ENCODE measurements around the gene CD151.

Gene CD151

DNA sequence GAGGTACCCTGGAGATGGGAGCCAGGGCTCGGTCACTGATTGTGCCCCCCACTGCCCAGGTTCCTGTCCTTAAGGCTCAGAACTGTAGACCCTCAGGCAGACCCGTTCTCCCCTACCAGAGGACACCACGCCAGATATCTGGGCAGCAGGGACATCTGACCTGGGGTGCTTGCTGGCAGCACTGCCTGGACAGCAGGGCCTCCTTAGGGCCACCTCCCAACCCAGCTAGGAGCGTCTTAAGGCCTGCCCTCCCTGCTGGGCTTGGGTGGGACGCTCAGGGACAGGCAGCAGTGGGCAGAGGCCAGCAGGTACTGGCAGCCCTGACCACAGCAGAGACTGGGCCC lies 6.5 kb downstream of the CD151 start:
- no peak for DNase-seq (ENCODE audit: low read depth)
- TF ChIP-seq, protein P1, sequence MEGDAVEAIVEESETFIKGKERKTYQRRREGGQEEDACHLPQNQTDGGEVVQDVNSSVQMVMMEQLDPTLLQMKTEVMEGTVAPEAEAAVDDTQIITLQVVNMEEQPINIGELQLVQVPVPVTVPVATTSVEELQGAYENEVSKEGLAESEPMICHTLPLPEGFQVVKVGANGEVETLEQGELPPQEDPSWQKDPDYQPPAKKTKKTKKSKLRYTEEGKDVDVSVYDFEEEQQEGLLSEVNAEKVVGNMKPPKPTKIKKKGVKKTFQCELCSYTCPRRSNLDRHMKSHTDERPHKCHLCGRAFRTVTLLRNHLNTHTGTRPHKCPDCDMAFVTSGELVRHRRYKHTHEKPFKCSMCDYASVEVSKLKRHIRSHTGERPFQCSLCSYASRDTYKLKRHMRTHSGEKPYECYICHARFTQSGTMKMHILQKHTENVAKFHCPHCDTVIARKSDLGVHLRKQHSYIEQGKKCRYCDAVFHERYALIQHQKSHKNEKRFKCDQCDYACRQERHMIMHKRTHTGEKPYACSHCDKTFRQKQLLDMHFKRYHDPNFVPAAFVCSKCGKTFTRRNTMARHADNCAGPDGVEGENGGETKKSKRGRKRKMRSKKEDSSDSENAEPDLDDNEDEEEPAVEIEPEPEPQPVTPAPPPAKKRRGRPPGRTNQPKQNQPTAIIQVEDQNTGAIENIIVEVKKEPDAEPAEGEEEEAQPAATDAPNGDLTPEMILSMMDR (conservative IDR thresholded peaks at IDR 0.05; ENCODE audit: control insufficient read depth, insufficient read depth, low read depth, low read length): no peak
- H3K4me3 ChIP-seq (ENCODE audit: control insufficient read depth, low read depth, low read length): no peak overlapping the region

DNA sequence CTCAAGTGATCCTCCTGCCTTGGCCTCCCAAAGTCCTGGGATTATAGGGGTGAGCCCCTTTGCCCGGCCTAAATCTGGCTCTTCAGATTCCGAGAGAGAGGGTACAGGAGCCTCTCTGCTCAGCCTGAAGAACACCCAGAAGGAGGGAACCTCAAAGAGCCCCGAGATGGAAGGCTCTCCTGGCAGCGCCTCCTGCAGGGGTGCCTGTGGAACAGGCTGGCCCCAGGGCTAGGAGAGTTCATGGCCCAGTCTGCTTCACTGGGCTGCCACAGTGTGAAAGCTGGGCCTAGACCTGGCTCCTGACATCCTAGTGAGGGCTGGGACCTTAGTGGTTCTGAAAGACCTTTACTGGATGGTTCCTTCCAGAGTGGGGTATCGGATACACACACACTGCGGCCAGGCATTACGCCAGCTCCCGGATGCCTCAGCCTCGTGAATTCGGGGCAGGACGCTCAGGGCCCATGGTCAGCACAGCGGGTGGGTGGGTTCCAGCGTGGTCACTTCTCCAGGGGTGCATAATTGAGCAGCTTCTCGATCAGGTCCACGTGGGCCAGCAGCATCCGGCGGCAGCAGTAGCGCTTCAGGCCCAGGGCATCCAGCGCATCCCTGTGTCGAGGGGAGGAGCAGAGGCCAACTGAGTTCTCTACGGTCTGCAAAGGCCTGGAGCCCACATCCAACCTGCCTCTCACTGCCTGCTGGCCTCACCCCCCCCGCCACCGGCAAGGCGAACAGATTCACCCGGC lies 7.3 kb downstream of the CD151 start:
- peak overlapping the region; percentile 94 for H3K4me3 ChIP-seq (ENCODE audit: control insufficient read depth, low read depth, low read length)
- TF ChIP-seq, protein P1 (conservative IDR thresholded peaks at IDR 0.05; ENCODE audit: control insufficient read depth, insufficient read depth, low read depth, low read length): peak; percentile 52
- DNase-seq (ENCODE audit: low read depth): no peak

DNA sequence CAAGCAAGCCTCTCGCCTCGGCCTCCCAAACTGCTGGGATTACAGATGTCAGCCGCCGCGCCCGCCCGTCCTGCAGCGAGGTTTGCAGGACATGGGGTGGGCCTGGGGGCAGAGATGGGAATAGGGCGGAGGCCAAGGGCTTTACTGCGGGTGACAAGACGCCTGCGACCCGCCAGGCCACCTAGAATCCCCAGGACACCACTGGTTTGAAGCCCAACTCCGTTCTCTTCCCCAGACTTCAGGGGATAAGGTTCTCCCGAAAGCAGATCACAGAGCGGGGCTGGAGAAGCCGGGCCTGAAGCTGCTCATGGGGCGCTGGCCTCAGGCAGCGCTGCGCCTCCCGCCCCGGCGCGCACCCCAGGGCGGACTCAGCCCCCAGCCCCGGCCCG lies 9.2 kb downstream of the CD151 start:
- no peak for DNase-seq (ENCODE audit: low read depth)
- peak overlapping the region; percentile 94 for H3K4me3 ChIP-seq (ENCODE audit: control insufficient read depth, low read depth, low read length)
- TF ChIP-seq, protein P1 (conservative IDR thresholded peaks at IDR 0.05; ENCODE audit: control insufficient read depth, insufficient read depth, low read depth, low read length): no peak

DNA sequence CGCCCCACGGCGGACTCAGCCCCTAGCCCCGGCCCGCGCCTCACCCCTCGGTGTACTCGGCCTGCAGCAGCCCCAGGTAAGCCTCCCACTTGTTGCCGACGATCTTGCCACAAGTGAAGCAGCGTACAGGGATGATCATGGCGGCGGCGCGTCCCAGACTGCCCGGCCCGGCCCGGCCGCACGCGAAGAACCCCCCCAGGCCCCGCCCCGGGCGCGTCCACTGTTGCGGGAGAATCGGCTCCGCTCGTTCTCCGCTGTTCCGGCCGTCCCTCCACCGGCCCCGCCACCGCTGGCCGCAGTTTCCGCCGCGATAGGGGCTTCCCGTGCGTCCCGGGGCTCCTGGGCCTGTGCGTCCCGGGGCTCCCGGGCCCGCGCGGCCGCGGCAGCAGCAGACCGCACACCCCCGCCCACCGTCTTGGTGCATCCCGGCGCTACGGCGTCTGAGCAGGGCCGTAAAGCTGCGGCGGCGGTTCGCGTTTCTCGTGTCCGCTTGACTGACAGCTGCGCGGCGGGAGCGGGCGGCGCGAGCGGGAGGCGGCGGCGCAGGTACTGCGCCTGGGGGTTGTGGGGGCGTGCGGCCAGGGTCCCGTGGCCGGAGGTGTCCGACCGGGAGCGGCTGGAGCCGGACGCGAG lies 9.7 kb downstream of the CD151 start, which contains the start of the genes POLR2L and TSPAN4:
POLR2L (minus strand) TSS at position 160 of the 633 bp plus-strand sequence; CDS start at position 139, 21 bp downstream.
TSPAN4 (plus strand) TSS at position 483 of the 633 bp plus-strand sequence. CDS start 7,453 bp downstream, outside the sequence.
- peak; percentile 83 for DNase-seq (ENCODE audit: low read depth)
- peak within 1 kb of the TSS; percentile 94 for H3K4me3 ChIP-seq (ENCODE audit: control insufficient read depth, low read depth, low read length)
- TF ChIP-seq, protein P1 (conservative IDR thresholded peaks at IDR 0.05; ENCODE audit: control insufficient read depth, insufficient read depth, low read depth, low read length): no peak

DNA sequence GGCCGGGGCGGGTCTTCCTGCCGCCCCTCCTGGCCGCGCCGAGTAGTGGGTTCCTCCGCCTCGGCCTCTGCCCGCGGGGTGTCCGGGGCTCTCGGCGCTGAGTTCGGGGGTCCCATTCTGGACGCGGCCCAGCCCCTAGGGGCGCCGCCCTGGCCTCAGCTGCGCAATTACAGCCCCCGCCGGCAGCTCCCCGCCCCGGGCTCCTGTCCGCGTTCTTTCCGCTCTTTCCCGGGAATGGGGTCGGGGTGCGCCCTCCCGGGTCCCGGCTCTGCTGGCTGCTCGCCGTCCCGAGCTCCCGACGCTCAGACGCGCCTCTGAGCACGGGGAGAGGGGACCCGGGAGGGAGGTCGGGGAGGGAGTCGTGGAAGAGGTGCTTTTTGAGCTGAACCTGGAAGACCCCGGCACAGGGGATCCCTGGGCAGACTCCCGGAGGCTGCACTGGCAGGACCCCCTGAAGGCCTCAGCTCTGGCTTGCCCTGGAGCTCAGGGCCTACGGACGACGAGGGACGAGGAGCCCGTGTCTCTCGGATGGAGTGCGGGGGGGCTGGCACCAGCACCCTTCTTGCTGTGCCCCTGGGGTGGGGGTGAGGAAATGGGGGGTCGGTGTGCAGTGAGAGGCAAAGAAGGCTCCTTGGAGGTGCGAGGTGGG lies 10.5 kb downstream of the CD151 start:
- DNase-seq (ENCODE audit: low read depth): no peak
- TF ChIP-seq, protein P1 (conservative IDR thresholded peaks at IDR 0.05; ENCODE audit: control insufficient read depth, insufficient read depth, low read depth, low read length): no peak
- H3K4me3 ChIP-seq (ENCODE audit: control insufficient read depth, low read depth, low read length): peak overlapping the region; percentile 94

DNA sequence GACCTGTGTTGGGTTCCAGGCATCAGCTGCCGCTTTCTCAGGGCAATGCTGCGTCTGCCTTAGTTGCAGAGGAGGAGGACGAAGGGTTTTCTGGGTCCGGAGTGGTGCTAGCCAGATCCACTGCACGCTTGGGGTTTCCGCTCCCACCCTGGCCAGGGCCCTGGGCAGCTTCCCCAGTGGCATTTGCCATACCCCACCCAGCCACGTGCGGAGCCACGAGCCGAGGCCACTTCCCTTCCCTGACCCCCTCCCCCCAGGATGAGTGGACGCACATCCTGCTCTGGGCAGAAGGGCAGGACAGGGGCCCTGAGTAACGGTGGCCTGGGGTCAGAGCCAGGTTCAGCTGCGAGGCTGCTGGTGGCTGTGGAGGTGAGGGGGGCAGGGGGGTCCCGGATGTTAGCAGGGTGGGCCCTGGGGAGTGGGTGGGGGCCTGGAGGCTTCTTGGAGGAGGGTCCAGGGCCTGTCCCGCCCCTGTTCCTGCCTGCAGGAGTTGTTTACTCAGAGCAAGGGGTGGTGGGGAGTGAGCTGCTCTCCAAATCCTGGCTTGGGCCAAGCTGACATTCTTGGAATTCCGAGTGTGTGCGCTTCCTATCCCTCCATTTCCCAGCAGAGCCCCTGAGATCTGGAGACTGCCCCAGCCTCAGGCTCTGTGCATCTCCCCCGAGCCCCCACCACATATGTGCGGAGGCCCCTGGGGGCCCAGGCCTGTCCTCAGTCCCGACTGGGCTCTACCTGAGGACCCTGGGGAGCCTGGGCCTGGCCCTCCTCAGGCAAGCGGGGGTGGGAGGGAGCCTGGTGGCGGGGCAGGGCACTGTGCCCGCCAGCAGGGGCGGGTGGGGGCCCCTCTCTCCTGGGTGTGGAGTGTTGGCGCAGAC lies 11.3 kb downstream of the CD151 start:
- H3K4me3 ChIP-seq (ENCODE audit: control insufficient read depth, low read depth, low read length): peak overlapping the region; percentile 94
- TF ChIP-seq, protein P1 (conservative IDR thresholded peaks at IDR 0.05; ENCODE audit: control insufficient read depth, insufficient read depth, low read depth, low read length): no peak
- DNase-seq (ENCODE audit: low read depth): peak; percentile 94
